IPS-18c (cell line): Measurements from ENCODE around the gene CHRM4.
A peak's percentile ranks its signal among the peaks of the same experiment; 100 is the strongest.

Experiments
- H3K4me3 ChIP-seq: 2 replicates; pipeline ENCODE4 v1.7.0; 2013; ENCODE audit warnings: low read depth, mild to moderate bottlenecking, low read length, moderate library complexity; ENCODE audit not compliant: insufficient read depth
- H3K9me3 ChIP-seq: one replicate; pipeline ENCODE4 v1.6.1; 2013; ENCODE audit warnings: mild to moderate bottlenecking, low read length, moderate library complexity; ENCODE audit not compliant: control insufficient read depth, insufficient read depth

The CHRM4 gene

DNA sequence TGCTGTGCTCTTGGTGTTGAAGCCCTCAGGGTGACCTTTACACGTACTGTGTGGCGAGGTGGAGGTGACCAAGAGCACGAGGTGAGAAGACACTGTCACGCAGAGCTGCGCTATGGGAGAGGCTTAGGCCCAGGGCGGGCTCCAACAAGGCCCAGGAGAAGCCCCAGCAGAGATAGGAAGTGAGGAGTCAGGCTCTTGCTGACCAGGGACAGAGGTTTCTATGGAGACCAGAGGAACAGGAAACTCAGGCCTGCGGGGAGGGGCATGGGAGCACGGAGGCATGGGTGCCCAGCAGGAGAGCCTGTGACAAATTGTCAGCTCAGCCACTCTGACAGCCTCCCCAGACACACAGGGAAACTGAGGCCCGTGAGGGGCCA, 28.6 kb downstream of the CHRM4 start:
- Histone ChIP-seq H3K4me3 (no peak overlapping the region), H3K9me3 (no peaks in the 10 kb centered on the region)

DNA sequence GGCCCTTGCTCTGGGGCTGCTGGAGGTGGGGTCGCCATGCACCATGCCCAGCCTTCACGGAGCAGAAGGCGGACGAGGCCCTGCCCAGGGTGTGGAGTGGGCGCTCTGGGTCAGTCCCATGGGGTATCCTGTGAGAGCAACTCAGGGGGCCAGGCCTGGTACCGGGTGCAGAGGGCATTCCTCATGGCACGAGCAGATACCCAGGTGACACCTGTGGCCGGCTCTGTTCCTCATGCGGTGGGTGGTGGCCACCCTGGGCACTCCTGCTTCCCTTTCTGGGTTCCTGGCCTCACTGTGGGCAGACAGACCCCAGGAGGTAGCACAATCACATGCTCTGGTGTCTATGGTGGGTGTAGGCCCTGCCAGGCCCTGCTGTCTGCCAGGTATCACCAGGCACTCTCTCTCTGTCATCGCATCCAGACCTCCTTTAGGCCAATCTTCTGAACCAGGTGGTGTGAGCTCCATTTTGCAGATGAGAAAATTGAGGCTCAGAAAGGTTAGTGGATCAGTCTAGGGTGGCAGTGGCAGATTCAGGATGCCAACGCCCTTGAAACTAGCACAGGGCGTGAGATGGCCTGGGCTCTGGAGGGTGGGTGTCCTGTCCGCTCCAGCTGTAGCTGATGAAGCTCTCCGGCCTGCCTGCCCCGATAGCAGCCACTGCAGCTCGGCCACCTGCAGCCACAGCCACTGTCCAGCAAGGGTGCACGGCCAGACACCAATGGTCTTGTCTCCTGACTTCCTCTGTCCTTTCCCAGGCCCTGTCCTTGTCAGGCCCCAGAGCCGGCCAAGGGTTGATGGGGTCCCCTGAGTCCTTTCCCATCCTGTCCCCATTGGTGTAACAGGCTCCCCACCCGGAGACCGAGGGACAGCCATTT, 29.2 kb downstream of the CHRM4 start:
- Histone ChIP-seq H3K4me3 (no peak overlapping the region), H3K9me3 (no peaks in the 10 kb centered on the region)

DNA sequence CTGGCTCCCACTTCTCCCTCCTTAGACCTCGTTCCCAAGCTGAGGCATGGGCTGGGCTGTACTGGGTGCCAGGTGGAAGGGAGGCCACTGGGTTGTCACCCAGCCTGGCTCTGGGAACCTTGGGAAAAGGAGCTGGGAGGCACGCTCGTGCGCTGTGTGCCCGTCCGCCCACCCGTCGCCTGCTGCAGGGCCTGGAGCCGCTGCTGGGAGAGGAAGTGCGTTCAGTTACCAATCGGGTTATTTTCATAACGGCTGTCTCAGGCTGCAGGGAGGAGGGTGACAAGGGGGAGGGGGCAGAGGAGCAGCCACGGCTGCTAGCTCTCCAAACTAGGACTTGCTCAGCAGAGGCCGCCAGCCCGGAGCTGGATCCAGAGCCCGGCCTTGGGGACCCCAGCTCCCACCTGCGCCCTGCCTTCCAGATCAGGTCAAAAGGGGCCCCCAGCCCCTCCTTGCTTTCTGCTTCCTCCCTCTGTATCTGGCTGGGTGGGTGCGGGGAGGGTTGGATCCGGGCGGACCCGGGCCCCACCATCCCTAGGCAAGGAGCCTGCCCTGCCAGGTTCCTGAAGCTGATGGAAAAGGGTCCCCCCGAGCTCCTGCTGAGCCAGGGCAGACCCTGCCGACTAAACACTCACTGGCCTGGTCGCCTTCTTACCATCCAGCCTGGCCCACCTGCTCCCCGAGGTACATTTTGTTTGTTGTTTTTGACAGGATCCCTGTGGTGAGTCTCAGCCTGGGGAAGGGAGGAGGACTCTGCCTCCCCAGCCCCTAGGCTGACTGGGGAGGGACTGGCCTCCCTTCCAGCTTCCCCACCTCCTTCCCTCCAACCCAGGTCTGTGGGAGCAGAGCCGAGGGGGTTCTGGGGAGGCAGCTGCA, 30.1 kb downstream of the CHRM4 start:
- H3K4me3 ChIP-seq: no peak overlapping the region
- H3K9me3 ChIP-seq: no peaks in the 10 kb centered on the region

DNA sequence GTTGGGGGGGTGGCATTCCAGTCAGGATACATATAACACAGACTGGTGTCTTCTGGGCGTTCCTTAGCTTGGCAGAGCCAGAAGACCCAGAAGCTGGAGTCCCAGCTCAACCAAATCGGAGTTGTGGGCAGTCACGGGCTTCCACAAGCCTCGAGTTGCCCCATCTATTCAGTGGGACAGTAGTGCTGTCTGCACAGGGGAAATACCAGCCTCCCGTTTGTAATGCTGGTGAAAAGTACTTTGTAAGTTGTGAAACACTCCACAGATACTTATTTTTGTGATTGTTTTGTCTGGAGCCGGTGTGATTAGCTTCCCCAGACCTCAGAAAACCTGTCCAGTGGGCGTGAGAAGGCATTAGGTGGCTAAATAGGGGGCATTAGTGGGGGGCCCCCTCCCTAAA, 30.7 kb downstream of the CHRM4 start:
- H3K9me3 ChIP-seq: no peaks in the 10 kb centered on the region
- no peak overlapping the region for H3K4me3 ChIP-seq

DNA sequence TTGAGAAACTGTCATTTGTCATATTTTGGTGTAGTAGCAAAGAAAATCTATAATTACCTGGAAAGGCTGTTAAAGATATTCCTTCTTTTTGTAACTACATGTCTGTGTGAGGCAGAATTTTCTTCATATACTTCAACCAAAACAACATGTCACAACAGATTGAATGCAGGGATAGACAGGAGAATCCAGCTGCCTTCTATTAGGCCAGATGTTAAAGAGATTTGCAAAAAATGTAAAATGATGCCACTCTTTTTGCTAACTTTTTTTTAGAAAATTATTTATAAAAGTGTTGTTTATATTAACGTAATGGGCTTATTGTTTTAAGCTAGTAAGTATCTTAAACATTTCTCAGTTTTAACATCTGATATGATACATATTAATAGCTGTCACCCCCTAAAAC, 31.6 kb downstream of the CHRM4 start:
- no peaks in the 10 kb centered on the region for H3K9me3 ChIP-seq
- H3K4me3 ChIP-seq: no peak overlapping the region

DNA sequence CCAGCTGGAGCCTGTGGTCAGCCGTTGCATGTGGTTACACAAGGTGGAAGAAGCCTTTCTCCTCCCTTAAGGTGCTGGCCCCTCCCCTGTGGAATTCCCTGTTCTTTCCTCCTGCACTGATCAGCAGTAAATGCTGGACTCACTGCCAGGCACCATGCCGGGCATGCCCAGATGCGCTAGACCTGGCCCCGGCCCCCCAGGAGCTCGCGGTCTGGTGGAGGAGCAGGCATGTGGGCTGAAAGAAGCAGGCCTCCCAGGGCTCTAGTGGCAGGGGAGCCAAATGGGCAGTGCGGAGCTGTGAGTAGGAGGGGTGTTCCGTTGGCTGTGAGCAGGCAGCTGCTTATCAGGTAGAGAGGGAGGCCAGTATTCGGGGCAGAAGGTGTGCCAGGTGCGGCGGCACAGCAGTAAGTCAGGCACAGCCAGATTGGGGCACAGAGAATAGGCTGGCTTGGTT, 34.1 kb downstream of the CHRM4 start:
- H3K9me3 ChIP-seq: no peaks in the 10 kb centered on the region
- H3K4me3 ChIP-seq: no peak overlapping the region

DNA sequence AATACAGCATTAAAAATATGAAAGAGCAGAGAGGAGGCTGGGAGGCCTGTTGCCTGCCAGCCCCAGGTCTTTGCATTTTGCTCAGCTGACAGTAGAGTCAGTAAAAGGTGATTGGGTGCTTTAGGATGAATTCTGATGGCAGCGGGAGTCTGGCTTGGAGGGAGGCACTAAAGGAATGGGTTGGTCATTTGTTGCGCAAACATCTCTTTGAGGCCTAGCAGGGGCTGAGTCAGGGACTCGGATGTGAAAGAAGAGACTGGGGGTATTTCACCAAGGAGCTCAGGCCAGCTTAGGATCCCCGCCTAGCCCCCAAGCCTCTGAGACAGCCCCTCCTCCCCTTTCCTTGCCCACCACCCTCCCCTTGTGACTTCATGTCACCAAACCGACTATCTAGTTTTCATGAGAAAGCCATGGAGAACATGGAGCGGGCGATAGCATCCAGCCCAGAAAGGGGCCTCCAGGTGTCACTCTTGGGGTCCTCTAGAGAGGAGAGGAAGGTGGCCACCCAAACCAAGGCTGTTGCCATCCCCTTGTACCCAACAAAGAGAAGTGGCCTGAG, 34.6 kb downstream of the CHRM4 start:
- Histone ChIP-seq H3K9me3 (no peaks in the 10 kb centered on the region), H3K4me3 (no peak overlapping the region)

DNA sequence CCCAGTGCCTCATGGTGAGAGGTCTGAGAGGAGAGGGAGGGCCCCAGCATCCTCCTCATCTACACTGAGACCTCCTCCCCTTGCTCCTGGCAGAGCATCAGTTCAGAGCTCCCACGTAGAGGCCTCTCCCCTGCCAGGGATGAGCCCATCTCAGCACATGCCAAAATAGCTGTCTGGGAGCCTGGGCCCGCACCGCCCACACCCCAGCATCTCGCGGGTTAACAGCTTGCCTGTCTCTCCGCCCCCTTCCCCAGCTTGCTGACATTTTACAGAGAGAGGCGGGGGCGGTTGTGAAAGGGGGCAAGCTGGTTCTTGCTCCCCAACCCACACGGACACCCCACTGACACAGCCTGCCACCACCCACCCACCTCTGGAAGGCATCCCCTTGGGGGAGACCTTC, 37.9 kb downstream of the CHRM4 start:
- Histone ChIP-seq H3K4me3 (no peak overlapping the region), H3K9me3 (no peaks in the 10 kb centered on the region)

DNA sequence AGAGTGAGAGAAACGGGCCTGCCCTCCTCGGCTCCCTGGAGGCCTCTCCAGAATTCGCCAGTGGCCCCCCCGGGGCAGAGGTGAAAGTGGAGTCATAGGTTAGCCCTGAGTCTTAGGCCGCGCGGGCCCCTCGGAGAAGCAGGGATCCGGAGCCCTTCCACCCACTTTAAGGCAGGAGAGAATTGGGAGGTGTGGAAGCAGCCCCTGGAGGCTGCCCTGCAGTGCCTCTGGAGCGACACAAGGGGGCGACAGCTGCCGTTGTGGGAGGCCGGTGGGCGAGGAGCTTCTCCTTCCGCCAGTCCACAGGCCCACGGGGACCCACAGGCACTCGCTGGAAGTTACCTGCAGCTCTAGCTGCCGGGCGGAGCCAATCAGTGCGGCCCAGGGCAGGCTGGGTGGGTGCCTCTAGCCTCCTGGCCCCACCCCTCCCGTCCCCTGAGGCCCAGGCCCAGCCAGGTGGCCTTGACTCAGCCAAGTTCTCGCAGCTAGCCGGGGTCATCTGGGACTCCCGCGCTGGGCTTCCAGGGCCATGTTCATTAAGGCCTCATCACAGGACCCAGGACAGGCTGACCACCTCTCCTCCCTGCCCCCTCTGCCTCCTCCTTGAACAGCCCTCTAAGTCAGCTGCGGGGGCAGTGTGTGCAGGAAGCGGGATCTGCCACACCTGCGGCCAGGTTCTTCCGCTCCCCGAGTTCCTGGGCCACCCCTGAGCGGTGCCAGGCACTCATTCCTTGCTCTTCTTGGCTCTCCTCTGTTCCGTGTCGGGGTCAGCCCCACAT, 39.3 kb downstream of the CHRM4 start:
- H3K4me3 ChIP-seq: no peak overlapping the region

DNA sequence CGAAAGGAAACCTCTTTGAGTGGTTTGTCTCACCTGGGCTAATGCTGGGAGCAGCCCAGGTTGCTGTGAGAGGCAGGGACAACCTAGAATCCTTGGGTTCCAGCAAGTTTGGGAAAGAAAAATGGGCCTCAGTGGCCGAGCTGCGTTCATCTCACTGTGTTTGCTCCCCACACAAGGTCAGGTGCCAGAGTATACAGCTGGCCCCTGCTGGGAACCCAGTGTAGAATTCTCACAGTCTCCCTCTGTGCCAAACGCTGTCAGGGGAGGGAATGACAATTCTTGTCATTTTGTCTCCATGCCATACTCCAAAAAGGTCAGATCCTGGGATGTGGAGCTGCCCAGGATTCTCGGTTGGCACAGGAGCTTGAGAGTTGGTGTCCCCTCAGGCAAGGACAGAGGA, 40.0 kb downstream of the CHRM4 start:
- no peak overlapping the region for H3K4me3 ChIP-seq
- H3K9me3 ChIP-seq: peaks cover 2% of the 10 kb centered on the region

More for the DNA sequence above, 39.3 kb downstream of the CHRM4 start:
- peaks cover 2% of the 10 kb centered on the region for H3K9me3 ChIP-seq

DNA sequence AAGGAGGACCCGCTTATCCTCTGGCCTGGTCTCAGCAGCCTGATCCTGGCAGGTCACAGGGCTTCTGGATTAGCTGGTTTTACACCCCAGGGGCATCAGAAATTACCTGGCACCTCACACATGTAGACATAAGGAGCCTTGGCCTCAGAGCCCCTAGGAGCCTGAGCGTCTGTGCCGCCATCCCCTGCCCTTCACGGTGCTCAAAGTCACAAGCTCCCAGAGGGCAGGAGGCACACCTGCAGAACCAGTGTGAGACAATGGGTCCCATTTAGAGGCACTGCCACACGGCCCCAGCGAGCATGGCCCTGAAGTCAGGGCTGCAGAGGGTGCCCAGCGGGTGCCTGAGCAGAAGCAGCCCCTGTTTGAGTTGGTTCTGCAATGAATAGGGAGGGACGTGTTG, 40.4 kb downstream of the CHRM4 start:
- Histone ChIP-seq H3K9me3 (peaks cover 2% of the 10 kb centered on the region), H3K4me3 (no peak overlapping the region)

DNA sequence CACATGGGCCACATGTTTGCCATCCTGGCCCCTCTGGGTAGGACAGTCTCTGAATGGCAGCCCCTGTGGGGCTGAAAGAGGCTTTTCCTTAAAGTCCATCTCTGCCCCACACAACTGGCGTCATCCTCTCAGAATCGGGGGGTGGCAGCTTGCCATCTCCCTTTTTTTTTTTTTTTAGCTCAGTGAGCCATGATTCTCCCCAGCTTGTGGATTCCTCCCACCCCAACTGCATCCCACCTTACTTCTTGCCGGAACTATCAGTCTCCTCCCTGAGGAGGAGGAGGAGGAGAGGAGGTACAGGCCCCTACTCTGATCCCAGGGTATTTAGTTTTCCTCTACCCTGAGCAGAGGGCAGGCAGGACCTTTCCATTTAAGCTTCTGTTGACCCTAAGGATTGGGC, 40.9 kb downstream of the CHRM4 start:
- Histone ChIP-seq H3K4me3 (no peak overlapping the region), H3K9me3 (peaks cover 2% of the 10 kb centered on the region)

DNA sequence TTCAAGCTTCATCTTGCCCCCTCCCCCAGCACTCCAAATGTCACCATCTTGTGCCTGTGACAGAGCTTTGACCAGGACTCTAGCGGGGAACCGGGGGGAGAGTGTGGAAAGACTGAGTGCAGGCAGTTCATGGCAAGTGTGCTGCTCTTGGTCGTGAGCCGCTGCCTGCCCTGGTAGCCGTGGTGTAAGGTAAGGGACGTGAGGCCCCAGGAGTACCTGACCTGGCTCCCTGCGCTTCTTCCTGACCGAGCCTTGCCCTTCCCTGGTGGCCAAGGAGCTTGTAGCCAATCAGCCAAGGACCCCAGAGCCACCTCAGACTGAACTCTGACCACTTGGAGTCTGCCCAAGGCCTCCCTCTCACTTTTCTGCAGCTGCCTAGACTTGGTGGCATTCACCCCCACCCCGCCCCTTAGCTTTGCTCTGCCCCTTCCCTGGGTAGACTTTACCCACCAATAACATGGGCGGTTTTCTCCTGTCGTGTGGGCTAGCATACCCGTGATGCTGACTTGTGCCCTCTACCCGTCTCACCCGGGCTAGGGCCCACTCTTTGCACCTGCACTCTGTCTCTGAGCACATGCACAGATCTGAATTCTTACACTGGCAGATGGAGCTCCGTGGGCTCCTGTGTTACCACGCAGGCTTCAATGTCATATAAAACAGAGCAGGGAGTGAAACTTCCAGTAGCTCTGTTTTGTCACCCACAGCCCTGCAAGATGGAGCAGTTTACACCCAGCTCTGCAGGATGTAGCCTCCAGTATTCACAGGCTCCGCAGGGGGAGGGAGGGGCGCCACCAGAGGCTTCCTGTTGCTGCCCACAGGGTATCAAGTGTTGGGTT, 42.8 kb downstream of the CHRM4 start:
- Histone ChIP-seq H3K9me3 (peaks cover 2% of the 10 kb centered on the region), H3K4me3 (peak overlapping the region; percentile 71)

DNA sequence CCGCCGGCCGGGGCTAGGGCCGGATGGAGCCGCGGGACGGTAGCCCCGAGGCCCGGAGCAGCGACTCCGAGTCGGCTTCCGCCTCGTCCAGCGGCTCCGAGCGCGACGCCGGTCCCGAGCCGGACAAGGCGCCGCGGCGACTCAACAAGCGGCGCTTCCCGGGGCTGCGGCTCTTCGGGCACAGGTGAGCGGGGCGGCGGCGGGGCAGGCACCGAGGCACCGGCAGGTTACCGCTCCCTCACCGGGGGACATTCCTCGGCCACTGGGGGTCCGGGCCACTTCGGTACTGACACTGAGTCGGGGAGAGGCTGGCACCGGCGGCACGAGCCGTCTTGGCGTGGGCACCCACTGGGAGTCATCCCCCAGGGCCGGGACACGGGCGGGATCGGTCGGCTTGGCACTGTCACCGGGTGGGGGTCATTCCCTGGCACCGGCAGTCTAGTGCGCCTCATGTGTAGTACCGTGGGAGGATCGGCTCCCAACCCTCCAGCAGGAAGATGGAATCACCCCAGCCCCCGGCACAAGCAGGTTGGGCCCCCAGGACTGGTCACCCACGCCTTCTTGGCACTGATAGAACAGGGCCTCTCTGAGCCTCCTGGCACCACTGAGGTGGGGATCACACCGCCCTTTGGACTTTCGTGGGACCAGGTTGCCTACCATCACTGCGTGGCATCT, 43.8 kb downstream of the CHRM4 start:
- Histone ChIP-seq H3K9me3 (peaks cover 2% of the 10 kb centered on the region), H3K4me3 (peak overlapping the region; percentile 71)

DNA sequence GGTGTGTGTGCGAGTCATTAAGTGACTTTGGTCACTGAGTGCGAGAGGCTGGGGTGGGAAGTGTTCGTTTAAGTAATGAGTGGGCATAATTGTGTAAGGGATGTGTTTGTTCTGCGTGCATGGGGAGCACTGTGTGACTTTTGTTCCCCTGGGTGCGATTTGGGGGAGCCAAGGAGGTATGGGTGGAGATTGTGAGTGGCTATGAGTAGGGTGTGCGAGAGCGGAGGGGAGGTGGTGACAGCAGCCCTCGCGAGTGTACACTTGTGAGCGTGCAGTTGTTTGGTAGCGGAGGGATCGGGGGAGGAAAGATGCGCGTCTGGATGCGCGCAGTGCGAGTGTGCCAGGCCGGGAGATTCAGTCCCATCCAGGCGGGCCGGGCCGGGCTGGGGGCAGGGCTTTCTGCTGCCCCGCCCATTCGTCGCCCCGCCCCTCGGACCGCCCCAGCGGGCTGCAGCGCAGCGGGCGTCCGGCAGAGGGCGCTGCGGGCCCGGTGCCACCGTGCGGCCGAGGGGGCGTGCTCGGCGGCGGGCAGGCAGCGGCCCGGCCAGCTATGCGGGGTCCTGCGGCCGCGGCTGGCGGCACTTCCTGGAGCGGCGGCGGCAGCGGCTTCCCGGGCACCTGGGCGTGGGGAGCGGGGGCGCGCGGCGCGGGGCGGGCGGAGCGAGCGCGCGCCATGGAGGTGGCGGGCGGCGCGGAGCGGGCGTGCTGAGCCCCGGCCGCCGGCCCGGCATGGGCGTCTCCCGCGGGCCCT, 44.5 kb downstream of the CHRM4 start, which contains the start of gene DGKZ:
TSS of gene DGKZ (plus strand) at position 578 of the 751 bp plus-strand sequence. CDS start 197 bp downstream, outside the sequence.
- Histone ChIP-seq H3K4me3 (peak within 1 kb of the TSS; percentile 71), H3K9me3 (peaks cover 2% of the 10 kb centered on the region)
